Nephron (organoid): ENCODE data around the gene DHDDS.

Experiments
- H3K27ac Mint-ChIP-seq, 3 experiments: 2 replicates each; pipeline ENCODE4 v1.8.0; 2020; ENCODE audit warnings: mixed read lengths in 3 of 3, mild to moderate bottlenecking in 2 of 3, moderate library complexity in 1 of 3
- H3K27me3 Mint-ChIP-seq: 2 replicates; pipeline ENCODE4 v1.8.0; 2021; ENCODE audit warnings: low read depth, mild to moderate bottlenecking, moderate library complexity, mixed read lengths
- H3K36me3 Mint-ChIP-seq: 2 replicates; pipeline ENCODE4 v1.8.0; 2020; ENCODE audit warnings: low read depth, mixed read lengths
- H3K4me1 Mint-ChIP-seq: 2 replicates; pipeline ENCODE4 v1.8.0; 2020; ENCODE audit warnings: mixed read lengths
- H3K4me3 Mint-ChIP-seq, 3 experiments: 2 replicates each; pipeline ENCODE4 v1.8.0; 2020; ENCODE audit warnings: mild to moderate bottlenecking in 3 of 3, mixed read lengths in 3 of 3, moderate library complexity in 2 of 3
- H3K9me3 Mint-ChIP-seq: 2 replicates; pipeline ENCODE4 v1.8.0; 2020; ENCODE audit warnings: mixed read lengths
- CTCF ChIP-seq, 3 experiments: fragments of 200-600 bp; sonication (generic); IDR thresholded peaks; one replicate each; pipeline ENCODE4 v1.5.0; 2021; ENCODE audit warnings: antibody characterized with exemption in 3 of 3; ENCODE audit not compliant: unreplicated experiment in 3 of 3

The DHDDS gene

GRCh38 chr1:26412180-26412840 is 19.8 kb upstream of the DHDDS start:
- no peaks in the 10 kb centered on the region for H3K36me3 Mint-ChIP-seq
- H3K27me3 Mint-ChIP-seq, result peaks cover 86% of the 10 kb centered on the region
- H3K27ac Mint-ChIP-seq, result no peak overlapping the region
- H3K4me3 Mint-ChIP-seq, result peak overlapping the region in 2 of 3 experiments; percentile 50 to 81
- peaks cover 6% of the 10 kb centered on the region for H3K4me1 Mint-ChIP-seq
- no peaks in the 10 kb centered on the region for H3K9me3 Mint-ChIP-seq
- no peak for TF ChIP-seq CTCF (IDR thresholded peaks at IDR 0.05; ENCODE audit: unreplicated experiment in 3 of 3)

- Mint-ChIP-seq H3K36me3 (no peaks in the 10 kb centered on the region), H3K4me3 (peak overlapping the region in 1 of 3 experiments; percentile 11), H3K27ac (no peak overlapping the region), H3K4me1 (peaks cover 6% of the 10 kb centered on the region), H3K27me3 (peaks cover 89% of the 10 kb centered on the region), H3K9me3 (no peaks in the 10 kb centered on the region)
- TF ChIP-seq CTCF (IDR thresholded peaks at IDR 0.05; ENCODE audit: unreplicated experiment in 3 of 3), result no peak
Measured at GRCh38 chr1:26413031-26413430, 19.1 kb upstream of the DHDDS start.

- H3K4me1 Mint-ChIP-seq, result no peaks in the 10 kb centered on the region
- H3K9me3 Mint-ChIP-seq, result no peaks in the 10 kb centered on the region
- peaks cover 53% of the 10 kb centered on the region for H3K27me3 Mint-ChIP-seq
- H3K36me3 Mint-ChIP-seq, result no peaks in the 10 kb centered on the region
- no peak overlapping the region for H3K27ac Mint-ChIP-seq
- no peak overlapping the region for H3K4me3 Mint-ChIP-seq
- peak; percentile 74 to 86 (median 78) for TF ChIP-seq CTCF (IDR thresholded peaks at IDR 0.05; ENCODE audit: unreplicated experiment in 3 of 3)
Measured at GRCh38 chr1:26417111-26417759, 14.9 kb upstream of the DHDDS start.

- no peak overlapping the region for H3K27ac Mint-ChIP-seq
- peaks cover 36% of the 10 kb centered on the region for H3K27me3 Mint-ChIP-seq
- no peaks in the 10 kb centered on the region for H3K9me3 Mint-ChIP-seq
- no peak for TF ChIP-seq CTCF (IDR thresholded peaks at IDR 0.05; ENCODE audit: unreplicated experiment in 3 of 3)
- no peaks in the 10 kb centered on the region for H3K36me3 Mint-ChIP-seq
- no peak overlapping the region for H3K4me3 Mint-ChIP-seq
- no peaks in the 10 kb centered on the region for H3K4me1 Mint-ChIP-seq
Measured at GRCh38 chr1:26418865-26419349, 13.2 kb upstream of the DHDDS start.

GRCh38 chr1:26419494-26419893 is 12.6 kb upstream of the DHDDS start:
- Mint-ChIP-seq H3K4me1 (no peaks in the 10 kb centered on the region), H3K27ac (no peak overlapping the region), H3K27me3 (peaks cover 30% of the 10 kb centered on the region), H3K9me3 (no peaks in the 10 kb centered on the region), H3K4me3 (no peak overlapping the region), H3K36me3 (no peaks in the 10 kb centered on the region)
- TF ChIP-seq CTCF (IDR thresholded peaks at IDR 0.05; ENCODE audit: unreplicated experiment in 3 of 3), result no peak
